RWPE1 (cell line): ENCODE results near the gene ULK2.
A peak's percentile ranks its signal among the peaks of the same experiment; 100 is the strongest.

Source experiments
- CTCF ChIA-PET: fragments of 350-600 bp; sonication (Branson Sonifier 250); formaldehyde crosslinking; extraction: SDS; loops from one replicate; lab custom pipeline; 2021; lab: Yijun Ruan, JAX
- POLR2A ChIA-PET: fragments of 400-600 bp; formaldehyde crosslinking; extraction: SDS; loops from one replicate; lab custom pipeline; 2020; ENCODE audit warnings: antibody characterized with exemption; ENCODE audit not compliant: low non-redundant PET; lab: Yijun Ruan, JAX
- DNase-seq: peaks from one replicate; pipeline ENCODE4 v3.0.0; 2012; ENCODE audit warnings: low spot score
- H3K27ac ChIP-seq: fragments of 450-650 bp; 2 replicates; pipeline ENCODE4 v1.5.1; 2017
- CTCF ChIP-seq: fragments of 450-650 bp; conservative IDR thresholded peaks from 2 replicates; pipeline ENCODE4 v1.5.1; 2017; ENCODE audit warnings: low read depth, mild to moderate bottlenecking

The ULK2 gene

GRCh38 chr17:19771971-19772630 is 95.6 kb downstream of the ULK2 start:
- POLR2A ChIA-PET: no interaction called here
- H3K27ac ChIP-seq: no peak overlapping the region
- DNase-seq: no peak
- CTCF ChIA-PET: no interaction called here
- TF ChIP-seq CTCF: no peak

- POLR2A ChIA-PET: no interaction called here
- CTCF ChIA-PET: interaction anchor here (0.6 kb wide), 1 partner anchor 83 kb away, joined by 5 read pairs; no protein-coding TSS in a partner anchor
- no peak overlapping the region for H3K27ac ChIP-seq
- no peak for TF ChIP-seq CTCF
- no peak for DNase-seq
Observed at GRCh38 chr17:19770985-19771735, 96.6 kb downstream of the ULK2 start.

- no peak for DNase-seq
- no peak for TF ChIP-seq CTCF
- H3K27ac ChIP-seq: no peak overlapping the region
- ChIA-PET POLR2A (no interaction called here), CTCF (interaction anchor here (0.7 kb wide), 1 partner anchor 260 kb away, joined by 4 read pairs; no protein-coding TSS in a partner anchor)
Observed at GRCh38 chr17:19769946-19770652, 97.6 kb downstream of the ULK2 start.

- ChIA-PET CTCF (interaction anchor here (0.6 to 2.0 kb wide), 2 partner anchors 9 to 55 kb away, joined by 4 to 6 read pairs; no protein-coding TSS in a partner anchor), POLR2A (no interaction called here)
- 0 out of 2 replicates have a peak overlapping the region, but pooled peaks have one; percentile 31 for H3K27ac ChIP-seq
- no peak for DNase-seq
- no peak for TF ChIP-seq CTCF
Observed at GRCh38 chr17:19768046-19768782, 99.5 kb downstream of the ULK2 start.

- ChIA-PET CTCF (interaction anchor here (0.5 to 2.0 kb wide), 27 partner anchors 9 to 427 kb away, joined by 3 to 13 read pairs (median 4); partner anchors contain the start of genes B9D1 and SLC47A1), POLR2A (no interaction called here)
- peak overlapping the region; percentile 62 for H3K27ac ChIP-seq
- TF ChIP-seq CTCF: peak; percentile 97
- DNase-seq: peak; percentile 69
Observed at GRCh38 chr17:19766421-19767270, 101.1 kb downstream of the ULK2 start.
